WTC11 (cell line): Measurements from ENCODE around the gene PRSS38.

Experiments used
- GTF2I ChIP-seq: fragments of 250-450 bp; sonication (Bioruptor Pico); conservative IDR thresholded peaks from 2 replicates; pipeline ENCODE4 v1.4.0; 2021; ENCODE audit warnings: mild to moderate bottlenecking
- NR3C1 ChIP-seq: sonication (generic); formaldehyde crosslinking; conservative IDR thresholded peaks from 2 replicates; pipeline ENCODE4 v1.8.1; 2023; ENCODE audit warnings: low read depth, mild to moderate bottlenecking, missing genetic modification reagents
- TF ChIP-seq, protein P1 (sequence below): sonication (generic); formaldehyde crosslinking; conservative IDR thresholded peaks from 2 replicates; pipeline ENCODE4 v1.8.1; 2023; ENCODE audit warnings: mild to moderate bottlenecking, low read depth, missing genetic modification reagents, moderate library complexity
- TF ChIP-seq, protein P2 (sequence below): fragments of 200-600 bp; IDR thresholded peaks from 2 replicates; pipeline ENCODE4 v1.8.0; 2022; ENCODE audit warnings: antibody characterized with exemption
- TF ChIP-seq, protein P3 (sequence below): sonication (generic); formaldehyde crosslinking; IDR thresholded peaks from 2 replicates; pipeline ENCODE4 v1.8.1; 2023; ENCODE audit warnings: mild to moderate bottlenecking, missing genetic modification reagents, borderline replicate concordance

GRCh38 chr1:227880342-227880924 is 65.0 kb downstream of the PRSS38 start:
- TF ChIP-seq GTF2I (CRISPR knock-in tag) (no peak), NR3C1 (CRISPR knock-in tag) (no peak)
- TF ChIP-seq, protein P1, sequence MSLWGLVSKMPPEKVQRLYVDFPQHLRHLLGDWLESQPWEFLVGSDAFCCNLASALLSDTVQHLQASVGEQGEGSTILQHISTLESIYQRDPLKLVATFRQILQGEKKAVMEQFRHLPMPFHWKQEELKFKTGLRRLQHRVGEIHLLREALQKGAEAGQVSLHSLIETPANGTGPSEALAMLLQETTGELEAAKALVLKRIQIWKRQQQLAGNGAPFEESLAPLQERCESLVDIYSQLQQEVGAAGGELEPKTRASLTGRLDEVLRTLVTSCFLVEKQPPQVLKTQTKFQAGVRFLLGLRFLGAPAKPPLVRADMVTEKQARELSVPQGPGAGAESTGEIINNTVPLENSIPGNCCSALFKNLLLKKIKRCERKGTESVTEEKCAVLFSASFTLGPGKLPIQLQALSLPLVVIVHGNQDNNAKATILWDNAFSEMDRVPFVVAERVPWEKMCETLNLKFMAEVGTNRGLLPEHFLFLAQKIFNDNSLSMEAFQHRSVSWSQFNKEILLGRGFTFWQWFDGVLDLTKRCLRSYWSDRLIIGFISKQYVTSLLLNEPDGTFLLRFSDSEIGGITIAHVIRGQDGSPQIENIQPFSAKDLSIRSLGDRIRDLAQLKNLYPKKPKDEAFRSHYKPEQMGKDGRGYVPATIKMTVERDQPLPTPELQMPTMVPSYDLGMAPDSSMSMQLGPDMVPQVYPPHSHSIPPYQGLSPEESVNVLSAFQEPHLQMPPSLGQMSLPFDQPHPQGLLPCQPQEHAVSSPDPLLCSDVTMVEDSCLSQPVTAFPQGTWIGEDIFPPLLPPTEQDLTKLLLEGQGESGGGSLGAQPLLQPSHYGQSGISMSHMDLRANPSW (CRISPR knock-in tag): no peak
- TF ChIP-seq, protein P2, sequence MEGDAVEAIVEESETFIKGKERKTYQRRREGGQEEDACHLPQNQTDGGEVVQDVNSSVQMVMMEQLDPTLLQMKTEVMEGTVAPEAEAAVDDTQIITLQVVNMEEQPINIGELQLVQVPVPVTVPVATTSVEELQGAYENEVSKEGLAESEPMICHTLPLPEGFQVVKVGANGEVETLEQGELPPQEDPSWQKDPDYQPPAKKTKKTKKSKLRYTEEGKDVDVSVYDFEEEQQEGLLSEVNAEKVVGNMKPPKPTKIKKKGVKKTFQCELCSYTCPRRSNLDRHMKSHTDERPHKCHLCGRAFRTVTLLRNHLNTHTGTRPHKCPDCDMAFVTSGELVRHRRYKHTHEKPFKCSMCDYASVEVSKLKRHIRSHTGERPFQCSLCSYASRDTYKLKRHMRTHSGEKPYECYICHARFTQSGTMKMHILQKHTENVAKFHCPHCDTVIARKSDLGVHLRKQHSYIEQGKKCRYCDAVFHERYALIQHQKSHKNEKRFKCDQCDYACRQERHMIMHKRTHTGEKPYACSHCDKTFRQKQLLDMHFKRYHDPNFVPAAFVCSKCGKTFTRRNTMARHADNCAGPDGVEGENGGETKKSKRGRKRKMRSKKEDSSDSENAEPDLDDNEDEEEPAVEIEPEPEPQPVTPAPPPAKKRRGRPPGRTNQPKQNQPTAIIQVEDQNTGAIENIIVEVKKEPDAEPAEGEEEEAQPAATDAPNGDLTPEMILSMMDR: no peak
- TF ChIP-seq, protein P3, sequence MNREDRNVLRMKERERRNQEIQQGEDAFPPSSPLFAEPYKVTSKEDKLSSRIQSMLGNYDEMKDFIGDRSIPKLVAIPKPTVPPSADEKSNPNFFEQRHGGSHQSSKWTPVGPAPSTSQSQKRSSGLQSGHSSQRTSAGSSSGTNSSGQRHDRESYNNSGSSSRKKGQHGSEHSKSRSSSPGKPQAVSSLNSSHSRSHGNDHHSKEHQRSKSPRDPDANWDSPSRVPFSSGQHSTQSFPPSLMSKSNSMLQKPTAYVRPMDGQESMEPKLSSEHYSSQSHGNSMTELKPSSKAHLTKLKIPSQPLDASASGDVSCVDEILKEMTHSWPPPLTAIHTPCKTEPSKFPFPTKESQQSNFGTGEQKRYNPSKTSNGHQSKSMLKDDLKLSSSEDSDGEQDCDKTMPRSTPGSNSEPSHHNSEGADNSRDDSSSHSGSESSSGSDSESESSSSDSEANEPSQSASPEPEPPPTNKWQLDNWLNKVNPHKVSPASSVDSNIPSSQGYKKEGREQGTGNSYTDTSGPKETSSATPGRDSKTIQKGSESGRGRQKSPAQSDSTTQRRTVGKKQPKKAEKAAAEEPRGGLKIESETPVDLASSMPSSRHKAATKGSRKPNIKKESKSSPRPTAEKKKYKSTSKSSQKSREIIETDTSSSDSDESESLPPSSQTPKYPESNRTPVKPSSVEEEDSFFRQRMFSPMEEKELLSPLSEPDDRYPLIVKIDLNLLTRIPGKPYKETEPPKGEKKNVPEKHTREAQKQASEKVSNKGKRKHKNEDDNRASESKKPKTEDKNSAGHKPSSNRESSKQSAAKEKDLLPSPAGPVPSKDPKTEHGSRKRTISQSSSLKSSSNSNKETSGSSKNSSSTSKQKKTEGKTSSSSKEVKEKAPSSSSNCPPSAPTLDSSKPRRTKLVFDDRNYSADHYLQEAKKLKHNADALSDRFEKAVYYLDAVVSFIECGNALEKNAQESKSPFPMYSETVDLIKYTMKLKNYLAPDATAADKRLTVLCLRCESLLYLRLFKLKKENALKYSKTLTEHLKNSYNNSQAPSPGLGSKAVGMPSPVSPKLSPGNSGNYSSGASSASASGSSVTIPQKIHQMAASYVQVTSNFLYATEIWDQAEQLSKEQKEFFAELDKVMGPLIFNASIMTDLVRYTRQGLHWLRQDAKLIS (CRISPR knock-in tag): no peak
